ENCODE data around the gene CCND1.

Gene CCND1

GRCh38 chr11:69652999-69653398, 12.0 kb downstream of the CCND1 start:
- no peak for DNase-seq (ENCODE audit: low read depth in 3 of 3)

- DNase-seq (ENCODE audit: low read depth in 3 of 3) = no peak
Observed at GRCh38 chr11:69653406-69653960, 12.5 kb downstream of the CCND1 start.

- no peak for DNase-seq (ENCODE audit: low read depth in 3 of 3)
Observed at GRCh38 chr11:69654001-69654659, 13.2 kb downstream of the CCND1 start.

- DNase-seq (ENCODE audit: low read depth in 3 of 3) = no peak
Observed at GRCh38 chr11:69654660-69655478, 13.9 kb downstream of the CCND1 start.

- no peak for DNase-seq (ENCODE audit: low read depth in 3 of 3)
Observed at GRCh38 chr11:69655479-69656428, 14.8 kb downstream of the CCND1 start.

- no peak for DNase-seq (ENCODE audit: low read depth in 3 of 3)
Observed at GRCh38 chr11:69656536-69657455, 15.8 kb downstream of the CCND1 start.

GRCh38 chr11:69657456-69657910, 16.5 kb downstream of the CCND1 start:
- no peak for DNase-seq (ENCODE audit: low read depth in 3 of 3)

GRCh38 chr11:69657911-69658625, 17.1 kb downstream of the CCND1 start:
- no peak for DNase-seq (ENCODE audit: low read depth in 3 of 3)

- DNase-seq (ENCODE audit: low read depth in 3 of 3) = no peak
Observed at GRCh38 chr11:69658626-69659450, 17.9 kb downstream of the CCND1 start.

- no peak for DNase-seq (ENCODE audit: low read depth in 3 of 3)
Observed at GRCh38 chr11:69659591-69659990, 18.6 kb downstream of the CCND1 start.

- no peak for DNase-seq (ENCODE audit: low read depth in 3 of 3)
Observed at GRCh38 chr11:69660001-69660500, 19.1 kb downstream of the CCND1 start.

- DNase-seq (ENCODE audit: low read depth in 3 of 3) = no peak
Observed at GRCh38 chr11:69661413-69661715, 20.4 kb downstream of the CCND1 start.

GRCh38 chr11:69662021-69662698, 21.2 kb downstream of the CCND1 start:
- no peak for DNase-seq (ENCODE audit: low read depth in 3 of 3)

- no peak for DNase-seq (ENCODE audit: low read depth in 3 of 3)
Observed at GRCh38 chr11:69662806-69663205, 21.9 kb downstream of the CCND1 start.

GRCh38 chr11:69663326-69663725, 22.4 kb downstream of the CCND1 start:
- no peak for DNase-seq (ENCODE audit: low read depth in 3 of 3)

- DNase-seq (ENCODE audit: low read depth in 3 of 3) = no peak
Observed at GRCh38 chr11:69664103-69664775, 23.3 kb downstream of the CCND1 start.

GRCh38 chr11:69664901-69665300, 23.9 kb downstream of the CCND1 start:
- DNase-seq (ENCODE audit: low read depth in 3 of 3) = no peak

GRCh38 chr11:69665669-69666068, 24.7 kb downstream of the CCND1 start:
- DNase-seq (ENCODE audit: low read depth in 3 of 3) = no peak

Data from stimulated activated CD4-positive, alpha-beta T cell treated with anti-CD3 and anti-CD28 coated beads, TNF-alpha, amount 100 ng/mL, for 4 hours (primary cell).